AG10803 (cell line): ENCODE results near the gene CIDEB.

Experiments
- DNase-seq: peaks from one replicate; pipeline ENCODE4 v3.0.0; 2010; ENCODE audit warnings: low read depth
- H3K4me3 ChIP-seq: 2 replicates; pipeline ENCODE4 v1.5.1; 2011; ENCODE audit warnings: mild to moderate bottlenecking, low read length, control low read depth
- TF ChIP-seq, protein P1 (sequence below): conservative IDR thresholded peaks from 2 replicates; pipeline ENCODE4 v1.5.1; 2011; ENCODE audit warnings: mild to moderate bottlenecking, low read length, control low read depth, inconsistent platforms

The CIDEB gene

DNA sequence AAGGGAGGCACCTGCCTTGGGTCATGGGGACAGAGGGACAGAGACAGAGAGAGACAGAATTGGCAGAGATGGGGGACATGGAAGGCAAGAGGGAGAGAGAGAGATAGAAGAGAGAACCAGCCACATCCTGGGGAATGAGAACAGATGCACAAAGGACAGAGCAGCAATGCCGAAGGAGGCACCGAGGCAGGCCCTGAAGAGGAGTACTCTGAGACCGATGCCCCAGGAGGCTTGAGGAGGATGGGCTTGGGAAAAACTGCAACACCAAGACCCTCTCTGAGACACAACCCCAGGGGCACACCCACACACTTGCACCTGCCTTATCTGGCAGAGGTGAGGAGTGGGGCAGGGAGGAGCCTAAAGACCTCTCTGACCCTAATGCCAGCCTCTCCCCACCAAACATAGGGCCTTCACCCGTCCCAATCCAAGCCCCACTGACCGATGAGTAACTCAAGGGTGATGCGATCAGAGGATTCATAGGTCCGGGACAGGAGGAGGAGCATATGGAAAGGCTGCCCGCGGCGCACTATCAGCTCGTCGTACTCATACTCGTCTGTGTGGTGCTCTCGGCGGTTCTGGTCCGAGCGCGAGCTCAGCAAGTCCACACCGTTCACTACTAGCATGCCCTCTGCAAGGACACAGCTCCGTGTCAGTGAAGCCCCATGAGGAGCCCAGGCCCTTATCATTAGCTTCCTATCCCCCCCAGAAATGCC is 46.4 kb downstream of the CIDEB start:
- no peak overlapping the region for H3K4me3 ChIP-seq
- DNase-seq, result no peak
- TF ChIP-seq, protein P1, sequence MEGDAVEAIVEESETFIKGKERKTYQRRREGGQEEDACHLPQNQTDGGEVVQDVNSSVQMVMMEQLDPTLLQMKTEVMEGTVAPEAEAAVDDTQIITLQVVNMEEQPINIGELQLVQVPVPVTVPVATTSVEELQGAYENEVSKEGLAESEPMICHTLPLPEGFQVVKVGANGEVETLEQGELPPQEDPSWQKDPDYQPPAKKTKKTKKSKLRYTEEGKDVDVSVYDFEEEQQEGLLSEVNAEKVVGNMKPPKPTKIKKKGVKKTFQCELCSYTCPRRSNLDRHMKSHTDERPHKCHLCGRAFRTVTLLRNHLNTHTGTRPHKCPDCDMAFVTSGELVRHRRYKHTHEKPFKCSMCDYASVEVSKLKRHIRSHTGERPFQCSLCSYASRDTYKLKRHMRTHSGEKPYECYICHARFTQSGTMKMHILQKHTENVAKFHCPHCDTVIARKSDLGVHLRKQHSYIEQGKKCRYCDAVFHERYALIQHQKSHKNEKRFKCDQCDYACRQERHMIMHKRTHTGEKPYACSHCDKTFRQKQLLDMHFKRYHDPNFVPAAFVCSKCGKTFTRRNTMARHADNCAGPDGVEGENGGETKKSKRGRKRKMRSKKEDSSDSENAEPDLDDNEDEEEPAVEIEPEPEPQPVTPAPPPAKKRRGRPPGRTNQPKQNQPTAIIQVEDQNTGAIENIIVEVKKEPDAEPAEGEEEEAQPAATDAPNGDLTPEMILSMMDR, result no peak

DNA sequence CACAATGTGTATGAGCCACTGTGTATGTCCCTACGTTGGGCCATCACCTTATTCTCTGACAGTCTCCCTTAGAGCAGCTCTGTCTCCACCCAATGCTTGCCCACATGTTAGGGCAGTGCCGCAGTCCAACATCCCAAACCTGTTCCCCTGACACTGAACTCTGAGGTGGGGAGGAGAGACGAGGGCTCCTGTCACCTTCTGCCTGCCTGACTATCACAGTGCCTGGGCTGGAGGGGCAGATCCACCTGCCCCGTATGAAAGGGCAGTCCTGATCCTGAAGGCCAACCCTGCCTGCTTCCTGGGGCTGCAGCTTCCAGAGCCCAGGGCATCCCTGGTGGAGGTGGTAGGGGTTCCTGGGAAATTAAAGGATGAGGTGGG is 47.0 kb downstream of the CIDEB start:
- no peak overlapping the region for H3K4me3 ChIP-seq
- TF ChIP-seq, protein P1, result no peak
- no peak for DNase-seq

DNA sequence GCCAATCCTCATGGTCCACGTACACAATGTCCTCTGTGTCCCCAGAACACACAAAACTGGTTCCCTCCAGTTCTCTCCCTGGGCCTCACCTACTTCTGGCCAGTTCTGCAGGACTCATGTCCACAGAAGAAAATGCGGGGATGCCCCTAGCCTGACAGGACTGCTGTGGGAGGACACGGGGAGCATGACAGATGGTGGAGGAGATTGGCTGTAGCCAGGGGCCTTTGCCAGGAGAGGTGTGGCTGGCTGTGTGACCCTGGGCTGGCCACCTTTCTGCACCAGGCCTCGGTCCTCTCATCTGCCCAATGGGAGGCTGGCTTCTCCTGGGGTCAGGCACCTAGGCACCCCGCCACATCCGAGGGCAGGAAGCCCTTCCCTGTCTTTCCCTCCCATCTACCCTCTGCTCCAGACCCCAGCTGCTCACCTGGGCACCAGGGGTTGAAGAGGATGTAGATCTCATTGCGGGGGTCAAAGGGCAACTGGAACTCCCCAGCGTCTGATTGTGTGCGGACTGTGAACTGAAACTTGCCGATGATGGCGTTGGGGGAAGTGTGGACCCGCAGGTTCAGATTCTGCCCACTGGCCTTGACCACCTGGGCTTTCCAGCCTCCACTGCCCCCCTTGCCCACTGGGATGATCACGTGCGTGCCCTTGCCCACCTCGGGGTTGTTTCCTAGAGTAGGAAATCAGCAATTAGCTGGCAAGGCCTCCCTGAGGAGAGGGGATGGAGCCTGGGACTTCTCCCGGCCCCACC is 47.6 kb downstream of the CIDEB start:
- TF ChIP-seq, protein P1, result no peak
- H3K4me3 ChIP-seq, result no peak overlapping the region
- DNase-seq, result no peak

DNA sequence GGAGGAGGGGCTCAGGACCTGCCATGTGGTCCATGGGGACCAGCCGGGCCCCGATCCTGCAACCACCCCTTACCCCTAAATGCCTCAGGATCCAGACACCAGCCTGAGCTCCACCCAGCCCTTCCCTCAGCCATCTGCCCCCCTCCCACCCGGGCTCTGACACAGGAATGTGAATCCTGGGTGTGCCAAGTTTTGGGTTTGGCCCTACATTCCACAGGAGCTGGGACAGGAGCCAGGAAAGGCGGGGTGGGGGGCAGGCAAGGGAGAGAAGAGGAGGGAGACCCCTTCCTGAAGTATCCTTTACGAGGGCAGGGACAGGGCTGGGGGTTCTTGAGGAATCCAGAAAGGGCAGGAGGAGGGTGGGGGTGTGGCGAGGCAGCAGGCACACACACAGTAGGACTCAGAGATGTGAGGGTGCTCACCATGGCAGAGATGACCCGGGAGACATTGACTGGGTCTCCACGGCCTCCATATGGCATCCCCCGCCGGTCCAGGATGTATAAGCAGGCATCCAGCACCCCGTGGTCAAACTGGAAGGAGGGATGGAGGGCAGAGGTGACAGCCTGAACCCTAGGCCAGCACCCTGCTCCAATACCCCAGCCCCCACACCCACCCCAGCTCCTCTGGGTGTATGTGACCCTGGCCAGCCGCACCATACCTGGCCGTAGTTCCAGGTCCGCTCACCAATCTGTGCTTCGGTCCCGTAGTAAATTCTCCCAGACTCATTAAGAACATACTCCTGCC is 48.3 kb downstream of the CIDEB start:
- TF ChIP-seq, protein P1, result no peak
- DNase-seq, result peak; percentile 75
- H3K4me3 ChIP-seq, result no peak overlapping the region

DNA sequence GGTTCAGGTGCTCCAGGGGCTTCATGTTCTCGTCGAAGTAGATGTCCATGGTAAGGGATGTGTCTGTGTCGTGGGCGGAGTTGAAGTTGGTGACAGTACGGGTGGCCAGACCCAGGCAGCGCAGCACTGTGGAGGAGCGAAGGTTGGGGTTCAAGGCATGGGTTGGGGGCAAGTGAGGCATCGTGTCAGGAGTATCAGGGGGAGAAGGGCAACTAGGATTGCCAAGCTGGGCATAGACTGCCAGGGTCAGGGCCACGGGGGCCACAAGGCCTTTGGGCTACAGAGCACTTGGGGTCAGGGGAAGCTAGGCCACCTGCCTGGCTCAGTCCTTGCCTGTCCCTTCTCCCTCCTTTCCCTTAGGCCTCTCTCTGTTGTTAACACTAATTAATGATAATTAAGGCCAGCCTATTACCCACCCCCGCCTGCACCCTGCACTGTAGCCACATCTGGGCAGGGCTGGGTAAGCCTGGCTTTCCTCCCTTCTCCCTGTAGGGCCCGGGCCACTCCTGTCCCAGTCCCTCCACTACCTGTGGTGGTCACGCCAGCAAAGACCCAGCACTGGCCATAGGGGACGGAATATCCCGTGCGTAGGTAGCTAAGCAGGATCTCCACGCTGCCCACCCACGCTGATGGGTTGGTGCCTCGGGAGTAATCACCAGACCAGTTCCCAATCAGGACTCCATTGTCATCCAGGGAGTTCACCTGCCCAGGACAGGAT is 49.1 kb downstream of the CIDEB start:
- TF ChIP-seq, protein P1, result no peak
- DNase-seq, result no peak
- H3K4me3 ChIP-seq, result no peak overlapping the region

DNA sequence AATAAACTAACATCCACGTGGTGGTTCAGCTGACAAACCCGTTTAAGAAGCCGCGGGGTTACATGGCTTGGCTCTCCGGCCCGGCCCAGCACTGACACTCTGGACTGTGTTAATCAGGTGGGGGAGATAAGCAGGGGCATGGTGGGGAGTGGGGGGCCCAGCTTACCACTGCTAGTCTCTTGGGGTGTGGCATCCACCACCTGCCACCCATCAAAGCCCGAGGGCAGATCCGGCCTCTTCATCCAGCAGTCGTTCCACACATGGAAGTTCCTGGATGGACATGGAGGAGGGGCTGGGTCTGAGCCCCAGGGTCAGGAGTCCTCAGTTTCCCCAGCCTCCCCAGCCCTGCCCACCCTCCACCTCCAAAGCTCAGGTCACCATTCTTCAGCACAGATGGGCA is 49.7 kb downstream of the CIDEB start:
- TF ChIP-seq, protein P1, result no peak
- no peak for DNase-seq
- no peak overlapping the region for H3K4me3 ChIP-seq
